Gastrocnemius medialis (tissue), 4 donors: Measurements from ENCODE around the gene IER5. TPM values are rescaled to one million over a fixed set of nuclear protein-coding genes. Genes with fewer than 3 reads are reported as not detected.
A peak's percentile ranks its signal among the peaks of the same experiment; 100 is the strongest.

Experiments
- ATAC-seq, 2 donors: fragments of 150-250 bp; one replicate each; pipeline ENCODE4 v1.9.1; 2016
- DNase-seq, 2 donors: peaks; one replicate each; pipeline ENCODE4 v3.0.0-alpha.2; 2019
- H3K27ac ChIP-seq, 4 donors: fragments of 200-600 bp; sonication (generic); 1 replicate in 1 of 4; 2 replicates in 3 of 4; pipeline ENCODE4 v1.5.1; 2016 to 2018; ENCODE audit warnings: mild to moderate bottlenecking in 2 of 4, moderate library complexity in 1 of 4
- H3K27me3 ChIP-seq, 3 donors: fragments of 200-600 bp; sonication (generic) in 2 of 3; 1 replicate in 1 of 3; 2 replicates in 2 of 3; pipeline versions ENCODE4 v1.5.1 to v1.6.0; 2016 to 2019; ENCODE audit warnings: mild to moderate bottlenecking in 1 of 3, moderate library complexity in 1 of 3
- H3K36me3 ChIP-seq, 2 donors: fragments of 200-600 bp; sonication (generic) in 1 of 2; one replicate each; pipeline ENCODE4 v1.5.1; 2017 to 2018
- H3K4me1 ChIP-seq, 2 donors: fragments of 200-600 bp; sonication (generic) in 1 of 2; one replicate each; pipeline ENCODE4 v1.5.1; 2016 to 2017; ENCODE audit warnings: mild to moderate bottlenecking in 2 of 2
- H3K4me3 ChIP-seq, 4 donors: fragments of 200-600 bp; sonication (generic) in 3 of 4; 1 replicate in 1 of 4; 2 replicates in 3 of 4; pipeline ENCODE4 v1.5.1; 2016 to 2019; ENCODE audit warnings: mild to moderate bottlenecking in 2 of 4
- H3K9me3 ChIP-seq, 3 donors: fragments of 200-600 bp; sonication (generic) in 2 of 3; 1 replicate in 1 of 3; 2 replicates in 2 of 3; pipeline ENCODE4 v1.5.1; 2016 to 2019
- CTCF ChIP-seq, 5 experiments: fragments of 450-650 bp in 3 of 5; fragments of 200-600 bp in 2 of 5; sonication (generic) in 2 of 5; IDR thresholded peaks in 4 of 5; conservative IDR thresholded peaks in 1 of 5; 1 replicate in 4 of 5; 2 replicates in 1 of 5; pipeline ENCODE4 v1.5.1; 2016 to 2019; ENCODE audit warnings: antibody characterized with exemption in 5 of 5, mild to moderate bottlenecking in 3 of 5, moderate library complexity in 3 of 5
- POLR2A ChIP-seq, 2 donors: fragments of 450-650 bp; IDR thresholded peaks; one replicate each; pipeline ENCODE4 v1.6.1; 2017; ENCODE audit warnings: antibody characterized with exemption in 2 of 2, mild to moderate bottlenecking in 2 of 2, moderate library complexity in 2 of 2
- in situ Hi-C, 4 donors: fragments of 200-750 bp; cut with MboI; loops; one replicate each; pipeline versions ENCODE4 v1.15.0 to v1.8.0; 2017; ENCODE audit warnings: low sequenced_read_pairs in 4 of 4
- intact Hi-C: fragments of 100-400 bp; cut with DNase I; formaldehyde crosslinking; loops from one replicate; pipeline ENCODE4 v1.15.1; 2023; ENCODE audit warnings: low total_unique reads
- total RNA-seq, 4 donors: library from RNA; depleted of rRNA; stranded (reverse); fragments of >200 nt; gene quantifications; one replicate each; pipeline versions ENCODE4 v1.1.0 to v1.2.3, GENCODE V29; 2016

The IER5 gene
- total RNA-seq, 4 donors from 2014 or later = 18.7 to 39.8 (median 26.1) TPM

- no peak for TF ChIP-seq CTCF (IDR thresholded peaks at IDR 0.05 in 4 of 5, conservative IDR thresholded peaks at IDR 0.05 in 1 of 5)
- TF ChIP-seq POLR2A (IDR thresholded peaks at IDR 0.05) = no peak
- ATAC-seq (no peak), DNase-seq (no peak)
- in situ Hi-C loops (no loop called here), intact Hi-C loops (no loop called here)
- Histone ChIP-seq H3K4me3 (peak overlapping the region; percentile 79 to 94 (median 87)), H3K36me3 (peaks cover 0 to 3% of the 10 kb centered on the region in 2 donors), H3K4me1 (peaks cover 33 to 55% of the 10 kb centered on the region in 2 donors), H3K9me3 (no peaks in the 10 kb centered on the region), H3K27me3 (no peaks in the 10 kb centered on the region), H3K27ac (peak overlapping the region; percentile 89 to 97 (median 96))
Measured at GRCh38 chr1:181090641-181091126, 2.2 kb downstream of the IER5 start.

DNA sequence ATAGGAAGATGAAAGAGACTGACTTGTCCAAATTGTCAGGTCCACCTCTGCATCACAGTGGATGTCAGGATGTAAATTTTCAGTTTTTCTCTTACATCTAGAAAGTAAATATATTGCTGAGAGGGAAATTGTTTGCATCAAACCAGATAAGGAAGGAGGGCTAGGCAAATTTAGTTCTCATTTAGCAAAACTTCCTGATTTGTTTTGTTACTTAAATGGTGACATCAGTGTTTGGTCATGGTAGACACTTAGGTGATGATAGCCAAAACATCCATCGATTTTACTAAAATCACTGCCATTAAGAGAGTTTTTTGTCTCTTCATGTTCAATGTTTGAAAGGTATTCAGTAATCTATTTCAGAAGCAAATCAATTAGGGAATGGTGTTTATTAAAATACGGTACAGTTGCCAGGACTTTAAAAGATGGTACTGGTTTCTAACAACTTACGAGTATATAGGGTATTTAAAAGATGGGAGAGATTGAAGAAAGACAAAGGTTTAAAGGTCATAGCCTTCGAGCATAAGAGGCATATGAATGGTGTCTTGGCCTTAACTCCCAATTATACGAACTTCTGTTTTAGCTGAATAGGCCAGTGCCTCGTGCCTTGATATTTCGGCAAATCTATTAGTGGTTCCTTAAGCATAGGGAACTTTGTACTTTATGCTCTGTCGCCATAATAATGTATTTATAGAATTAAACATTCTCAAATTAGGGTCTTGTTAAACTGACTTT, 3.0 kb downstream of the IER5 start:
- Histone ChIP-seq H3K27ac (peak overlapping the region; percentile 89 to 97 (median 96)), H3K27me3 (no peaks in the 10 kb centered on the region), H3K4me1 (peaks cover 40 to 62% of the 10 kb centered on the region in 2 donors), H3K4me3 (peak overlapping the region; percentile 79 to 94 (median 87)), H3K36me3 (peaks cover 0 to 3% of the 10 kb centered on the region in 2 donors), H3K9me3 (no peaks in the 10 kb centered on the region)
- ATAC-seq = no peak
- in situ Hi-C loops (no loop called here), intact Hi-C loops (no loop called here)
- TF ChIP-seq POLR2A (IDR thresholded peaks at IDR 0.05) = no peak
- no peak for TF ChIP-seq CTCF (IDR thresholded peaks at IDR 0.05 in 4 of 5, conservative IDR thresholded peaks at IDR 0.05 in 1 of 5)
- DNase-seq = no peak

DNA sequence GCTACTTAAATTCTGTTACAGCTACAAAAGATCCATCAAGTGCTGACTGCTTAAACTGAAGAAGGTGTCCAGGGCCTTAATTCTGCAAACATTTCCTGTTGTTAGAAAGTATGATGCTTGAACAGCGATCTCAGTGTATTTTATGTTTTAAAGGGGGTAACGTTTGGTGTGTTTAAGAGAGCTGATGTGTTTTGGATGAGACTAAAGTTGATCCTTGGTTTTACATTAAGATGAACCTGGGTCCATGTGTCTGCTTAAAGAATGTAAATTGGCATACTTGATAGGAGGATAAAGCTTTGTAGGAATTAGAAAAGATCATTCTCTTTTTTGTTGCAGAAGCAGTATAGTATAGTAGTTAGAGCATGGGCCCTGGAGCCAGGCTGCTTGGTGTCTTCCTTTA, 3.6 kb downstream of the IER5 start:
- H3K4me1 ChIP-seq = peaks cover 38 to 68% of the 10 kb centered on the region in 2 donors

GRCh38 chr1:181092883-181093458, 4.5 kb downstream of the IER5 start:
- in situ Hi-C loops = no loop called here
- intact Hi-C loops = no loop called here
- H3K27ac ChIP-seq = peak overlapping the region; percentile 89 to 97 (median 96)

More for the DNA sequence above, 3.6 kb downstream of the IER5 start:
- no peak for ATAC-seq
- H3K36me3 ChIP-seq = peaks cover 0 to 3% of the 10 kb centered on the region in 2 donors
- DNase-seq = no peak
- peak overlapping the region; percentile 89 to 97 (median 96) for H3K27ac ChIP-seq
- no peak for TF ChIP-seq CTCF (IDR thresholded peaks at IDR 0.05 in 4 of 5, conservative IDR thresholded peaks at IDR 0.05 in 1 of 5)
- no peak for TF ChIP-seq POLR2A (IDR thresholded peaks at IDR 0.05)
- peak overlapping the region; percentile 79 to 94 (median 87) for H3K4me3 ChIP-seq
- in situ Hi-C loops (no loop called here), intact Hi-C loops (no loop called here)
- H3K27me3 ChIP-seq = no peaks in the 10 kb centered on the region
- no peaks in the 10 kb centered on the region for H3K9me3 ChIP-seq

More at GRCh38 chr1:181092883-181093458, 4.5 kb downstream of the IER5 start:
- no peaks in the 10 kb centered on the region for H3K9me3 ChIP-seq
- ATAC-seq (no peak), DNase-seq (no peak)
- H3K27me3 ChIP-seq = no peaks in the 10 kb centered on the region
- H3K4me1 ChIP-seq = peaks cover 32 to 62% of the 10 kb centered on the region in 2 donors
- TF ChIP-seq POLR2A (IDR thresholded peaks at IDR 0.05) (no peak), CTCF (IDR thresholded peaks at IDR 0.05 in 4 of 5, conservative IDR thresholded peaks at IDR 0.05 in 1 of 5) (no peak)
- peaks cover 0 to 3% of the 10 kb centered on the region in 2 donors for H3K36me3 ChIP-seq
- peak overlapping the region in 2 of 4 donors; percentile 79 to 87 for H3K4me3 ChIP-seq
